MM.1S (cell line): ENCODE measurements around the gene SYNE2.
"Not testable (repeated sequence)": the region's sequence is repeated elsewhere in the genome, so short reads cannot be mapped to it uniquely, and the experiment has no call there.

Source experiments
- DNase-seq: peaks from one replicate; pipeline ENCODE4 v3.0.0-alpha.2; 2015
- H2AFZ ChIP-seq: fragments of 300-600 bp; sonication (generic); 2 replicates; pipeline ENCODE4 v1.6.0; 2016; ENCODE audit warnings: antibody characterized with exemption, low read length
- H3F3A ChIP-seq: fragments of 300-600 bp; sonication (generic); 2 replicates; pipeline ENCODE4 v1.6.1; 2016; ENCODE audit warnings: mild to moderate bottlenecking, antibody characterized with exemption, low read length, moderate library complexity, mixed read lengths; ENCODE audit not compliant: insufficient read depth
- H3K27ac ChIP-seq: fragments of 300-600 bp; sonication (generic); 2 replicates; pipeline ENCODE4 v1.5.1; 2016; ENCODE audit warnings: mild to moderate bottlenecking, low read length
- H3K27me3 ChIP-seq: fragments of 300-600 bp; sonication (generic); replicated peaks from 2 replicates; pipeline ENCODE4 v1.6.0; 2016; ENCODE audit warnings: low read length; ENCODE audit not compliant: insufficient read depth
- H3K36me3 ChIP-seq: fragments of 300-600 bp; sonication (generic); replicated peaks from 2 replicates; pipeline ENCODE4 v1.6.1; 2016; ENCODE audit warnings: mild to moderate bottlenecking, low read length, mixed read lengths; ENCODE audit not compliant: insufficient read depth
- H3K4me1 ChIP-seq: fragments of 300-600 bp; sonication (generic); 2 replicates; pipeline ENCODE4 v1.6.1; 2016; ENCODE audit warnings: low read length, mixed read lengths
- H3K4me2 ChIP-seq: fragments of 300-600 bp; sonication (generic); 2 replicates; pipeline ENCODE4 v1.6.0; 2016; ENCODE audit warnings: low read depth, low read length
- H3K4me3 ChIP-seq: fragments of 300-600 bp; sonication (generic); 2 replicates; pipeline ENCODE4 v1.5.1; 2016; ENCODE audit warnings: low read length, mixed read lengths
- H3K79me2 ChIP-seq: fragments of 300-600 bp; sonication (generic); 2 replicates; pipeline ENCODE4 v1.6.1; 2016; ENCODE audit warnings: mixed run types, low read length, mixed read lengths
- H3K9ac ChIP-seq: fragments of 300-600 bp; sonication (generic); 2 replicates; pipeline ENCODE4 v1.6.1; 2016; ENCODE audit warnings: low read length, mixed read lengths
- H3K9me2 ChIP-seq: fragments of 300-600 bp; sonication (generic); replicated peaks from 2 replicates; pipeline ENCODE4 v1.6.1; 2016; ENCODE audit warnings: mild to moderate bottlenecking, low read length, mixed read lengths; ENCODE audit not compliant: insufficient read depth
- H3K9me3 ChIP-seq: fragments of 300-600 bp; sonication (generic); replicated peaks from 2 replicates; pipeline ENCODE4 v1.6.1; 2016; ENCODE audit warnings: mild to moderate bottlenecking, low read length, mixed read lengths; ENCODE audit not compliant: insufficient read depth
- H4K20me1 ChIP-seq: fragments of 300-600 bp; sonication (generic); 2 replicates; pipeline ENCODE4 v1.6.1; 2016; ENCODE audit warnings: mild to moderate bottlenecking, low read length, moderate library complexity, mixed read lengths; ENCODE audit not compliant: insufficient read depth
- EZH2 ChIP-seq: fragments of 300-600 bp; sonication (generic); optimal IDR thresholded peaks from 2 replicates; pipeline ENCODE3; 2017; ENCODE audit warnings: low read depth, mild to moderate bottlenecking, antibody characterized with exemption, low read length, mixed read lengths
- EZH2phosphoT487 ChIP-seq: fragments of 300-600 bp; sonication (generic); IDR thresholded peaks from 2 replicates; pipeline ENCODE4 v1.6.1; 2018; ENCODE audit warnings: antibody characterized with exemption, low read length
- TF ChIP-seq, protein P1 (sequence below): fragments of 300-600 bp; sonication (generic); IDR thresholded peaks from 2 replicates; pipeline ENCODE4 v1.5.1; 2016; ENCODE audit warnings: antibody characterized with exemption, low read length, mixed read lengths

SYNE2 gene

DNA sequence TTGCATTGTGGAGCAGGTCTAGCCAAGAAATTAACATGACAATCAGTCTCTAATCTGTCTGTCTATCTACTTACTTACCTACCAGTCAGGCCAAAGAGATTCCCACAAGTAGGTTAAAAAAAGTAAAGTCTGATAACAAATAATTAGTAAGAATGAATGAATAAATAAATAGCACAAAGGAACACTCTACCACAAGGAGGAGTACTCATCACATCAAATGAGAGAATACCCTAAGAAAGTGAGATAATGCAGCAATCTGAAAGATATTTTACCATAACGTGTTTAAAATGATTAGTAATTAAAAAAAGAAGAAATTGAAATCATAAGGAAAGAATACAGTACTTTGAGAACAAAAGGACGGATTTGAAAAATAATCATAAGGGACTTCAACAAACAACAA lies 187.2 kb downstream of the SYNE2 start:
- Histone ChIP-seq H3K36me3 (no peaks in the 10 kb centered on the region), H3K79me2 (no peaks in the 10 kb centered on the region), H4K20me1 (no peaks in the 10 kb centered on the region), H3K9ac (no peak overlapping the region), H3K9me3 (no peaks in the 10 kb centered on the region), H2AFZ (no peak overlapping the region), H3K27ac (no peak overlapping the region), H3K27me3 (no peaks in the 10 kb centered on the region), H3K4me1 (no peaks in the 10 kb centered on the region), H3K4me2 (no peak overlapping the region), H3F3A (no peaks in the 10 kb centered on the region), H3K9me2 (no peaks in the 10 kb centered on the region), H3K4me3 (no peak overlapping the region)
- TF ChIP-seq, protein P1, sequence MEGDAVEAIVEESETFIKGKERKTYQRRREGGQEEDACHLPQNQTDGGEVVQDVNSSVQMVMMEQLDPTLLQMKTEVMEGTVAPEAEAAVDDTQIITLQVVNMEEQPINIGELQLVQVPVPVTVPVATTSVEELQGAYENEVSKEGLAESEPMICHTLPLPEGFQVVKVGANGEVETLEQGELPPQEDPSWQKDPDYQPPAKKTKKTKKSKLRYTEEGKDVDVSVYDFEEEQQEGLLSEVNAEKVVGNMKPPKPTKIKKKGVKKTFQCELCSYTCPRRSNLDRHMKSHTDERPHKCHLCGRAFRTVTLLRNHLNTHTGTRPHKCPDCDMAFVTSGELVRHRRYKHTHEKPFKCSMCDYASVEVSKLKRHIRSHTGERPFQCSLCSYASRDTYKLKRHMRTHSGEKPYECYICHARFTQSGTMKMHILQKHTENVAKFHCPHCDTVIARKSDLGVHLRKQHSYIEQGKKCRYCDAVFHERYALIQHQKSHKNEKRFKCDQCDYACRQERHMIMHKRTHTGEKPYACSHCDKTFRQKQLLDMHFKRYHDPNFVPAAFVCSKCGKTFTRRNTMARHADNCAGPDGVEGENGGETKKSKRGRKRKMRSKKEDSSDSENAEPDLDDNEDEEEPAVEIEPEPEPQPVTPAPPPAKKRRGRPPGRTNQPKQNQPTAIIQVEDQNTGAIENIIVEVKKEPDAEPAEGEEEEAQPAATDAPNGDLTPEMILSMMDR, result no peak
- DNase-seq, result no peak

DNA sequence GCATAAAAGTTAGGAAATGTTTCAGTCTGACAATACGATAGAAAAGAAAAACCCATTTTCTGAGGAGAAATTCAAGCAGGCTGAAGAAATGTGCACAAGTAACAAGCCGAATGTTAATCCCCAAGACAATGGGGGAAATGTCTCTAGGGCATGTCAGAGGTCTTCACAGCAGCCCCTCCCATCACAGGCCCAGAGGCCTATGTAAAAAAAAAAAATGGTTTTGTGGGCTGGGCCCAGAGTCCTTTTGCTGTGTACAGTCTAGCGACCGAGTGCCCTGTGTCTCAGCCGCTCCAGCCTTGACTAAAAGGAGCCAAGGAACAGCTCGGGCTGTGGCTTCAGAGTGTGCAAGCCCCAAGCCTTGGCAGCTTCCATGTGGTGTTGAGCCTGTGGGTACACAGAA lies 190.5 kb downstream of the SYNE2 start:
- H3K9me2 ChIP-seq, H3F3A ChIP-seq, H3K4me2 ChIP-seq, H3K27me3 ChIP-seq, H3K27ac ChIP-seq, H3K4me1 ChIP-seq, H3K79me2 ChIP-seq, H2AFZ ChIP-seq, DNase-seq, H3K9me3 ChIP-seq, H4K20me1 ChIP-seq, H3K36me3 ChIP-seq, H3K9ac ChIP-seq, H3K4me3 ChIP-seq: not testable (repeated sequence)

DNA sequence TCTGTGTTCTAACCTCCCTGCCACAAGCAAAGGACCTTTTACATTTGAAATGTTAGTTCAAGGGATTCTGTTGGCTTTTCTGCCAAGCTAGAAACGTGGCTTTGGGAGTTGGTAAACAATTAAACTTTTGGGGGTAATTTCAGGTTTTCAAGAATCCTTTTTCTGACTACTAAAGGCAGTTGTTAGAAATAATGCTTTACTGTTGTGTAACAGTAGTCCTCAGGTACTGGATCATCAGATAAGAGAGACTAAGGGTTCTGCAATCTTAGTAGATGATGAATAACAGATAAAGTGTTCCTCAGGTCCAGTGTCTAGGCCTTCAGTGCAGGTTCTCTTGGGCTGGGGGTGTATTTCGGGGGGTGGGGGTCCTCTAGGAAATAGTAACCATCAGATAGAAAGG lies 192.3 kb downstream of the SYNE2 start:
- TF ChIP-seq EZH2 (no peak), EZH2phosphoT487 (no peak)
- TF ChIP-seq, protein P1, result no peak
- Histone ChIP-seq H3K4me2 (no peak overlapping the region), H3K4me3 (no peak overlapping the region), H3K27me3 (no peaks in the 10 kb centered on the region), H3K79me2 (no peaks in the 10 kb centered on the region), H4K20me1 (no peaks in the 10 kb centered on the region), H3F3A (no peaks in the 10 kb centered on the region), H2AFZ (no peak overlapping the region), H3K36me3 (no peaks in the 10 kb centered on the region), H3K9ac (no peak overlapping the region), H3K9me3 (no peaks in the 10 kb centered on the region), H3K9me2 (no peaks in the 10 kb centered on the region), H3K27ac (no peak overlapping the region), H3K4me1 (no peaks in the 10 kb centered on the region)
- DNase-seq, result no peak

DNA sequence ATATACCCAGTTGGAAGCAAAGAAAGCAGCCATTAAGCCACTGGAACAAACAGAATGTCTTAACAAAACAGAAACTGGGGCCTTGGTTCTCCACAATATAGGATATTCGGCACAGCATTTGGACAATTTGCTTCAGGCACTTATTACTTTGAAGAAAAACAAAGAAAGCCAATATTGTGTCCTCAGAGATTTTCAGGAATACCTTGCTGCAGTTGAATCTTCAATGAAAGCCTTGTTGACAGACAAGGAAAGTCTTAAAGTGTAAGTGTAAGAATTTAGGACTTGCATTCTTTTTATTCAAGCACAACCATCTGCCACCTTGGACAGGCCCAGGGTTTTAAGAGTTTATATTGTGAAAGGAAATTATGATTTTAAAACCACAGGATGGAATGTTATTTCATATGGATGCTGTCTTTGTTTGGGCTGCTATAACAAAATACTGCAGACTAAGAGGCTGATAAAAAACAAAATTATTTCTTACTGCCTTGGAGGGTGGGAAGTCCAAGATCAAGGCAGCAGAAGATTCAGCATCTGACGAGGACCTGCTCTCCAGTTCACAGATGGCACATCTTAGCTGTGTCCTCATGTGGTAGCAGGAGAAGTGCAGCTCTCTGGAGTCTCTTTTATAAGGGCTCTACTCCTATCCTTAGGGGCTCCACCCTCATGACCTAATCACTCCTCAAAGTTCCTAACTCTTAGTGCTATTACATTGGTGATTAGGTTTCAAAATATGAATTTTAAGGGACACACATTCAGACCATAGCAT lies 197.0 kb downstream of the SYNE2 start:
- H3K4me2 ChIP-seq, result no peak overlapping the region
- no peaks in the 10 kb centered on the region for H3K79me2 ChIP-seq
- no peak overlapping the region for H3K27ac ChIP-seq
- no peaks in the 10 kb centered on the region for H3K4me1 ChIP-seq
- H3K9me3 ChIP-seq, result no peaks in the 10 kb centered on the region
- no peaks in the 10 kb centered on the region for H3K36me3 ChIP-seq
- no peak overlapping the region for H2AFZ ChIP-seq
- H3K27me3 ChIP-seq, result no peaks in the 10 kb centered on the region
- H4K20me1 ChIP-seq, result no peaks in the 10 kb centered on the region
- H3F3A ChIP-seq, result no peaks in the 10 kb centered on the region
- no peak overlapping the region for H3K9ac ChIP-seq
- TF ChIP-seq, protein P1, result no peak
- TF ChIP-seq EZH2phosphoT487 (no peak), EZH2 (no peak)
- no peaks in the 10 kb centered on the region for H3K9me2 ChIP-seq
- no peak overlapping the region for H3K4me3 ChIP-seq
- no peak for DNase-seq
